Nephron progenitor cell (in vitro differentiated cells): ENCODE results near the gene PTPRK.
A peak's percentile ranks its signal among the peaks of the same experiment; 100 is the strongest.
"Not testable (repeated sequence)": the region's sequence is repeated elsewhere in the genome, so short reads cannot be mapped to it uniquely, and the experiment has no call there.

ENCODE experiments used
- DNase-seq: peaks from one replicate; pipeline ENCODE4 v3.0.0; 2021
- H3K27ac Mint-ChIP-seq: 2 replicates; pipeline ENCODE4 v1.8.0; 2021; ENCODE audit warnings: mild to moderate bottlenecking, moderate library complexity, mixed read lengths
- H3K27me3 Mint-ChIP-seq: 2 replicates; pipeline ENCODE4 v1.8.0; 2021; ENCODE audit warnings: mild to moderate bottlenecking, low read depth, mixed read lengths; ENCODE audit not compliant: poor library complexity
- H3K36me3 Mint-ChIP-seq: 2 replicates; pipeline ENCODE4 v1.8.0; 2021; ENCODE audit warnings: low read depth, mixed read lengths
- H3K4me1 Mint-ChIP-seq: 2 replicates; pipeline ENCODE4 v1.8.0; 2021; ENCODE audit warnings: mixed read lengths
- H3K4me3 Mint-ChIP-seq: 2 replicates; pipeline ENCODE4 v1.8.0; 2021; ENCODE audit warnings: mild to moderate bottlenecking, moderate library complexity, mixed read lengths
- H3K9me3 Mint-ChIP-seq: 2 replicates; pipeline ENCODE4 v1.8.0; 2021; ENCODE audit warnings: mild to moderate bottlenecking, moderate library complexity, mixed read lengths
- CTCF ChIP-seq: fragments of 200-600 bp; sonication (generic); IDR thresholded peaks from 2 replicates; pipeline ENCODE4 v1.5.0; 2021; ENCODE audit warnings: antibody characterized with exemption

Gene PTPRK

GRCh38 chr6:127998985-127999384 is 521.4 kb downstream of the PTPRK start:
- no peak for TF ChIP-seq CTCF
- Mint-ChIP-seq H3K27ac (peak overlapping the region; percentile 84), H3K27me3 (no peaks in the 10 kb centered on the region), H3K9me3 (no peaks in the 10 kb centered on the region), H3K4me1 (peaks cover 19% of the 10 kb centered on the region), H3K36me3 (peaks cover 5% of the 10 kb centered on the region), H3K4me3 (no peak overlapping the region)
- no peak for DNase-seq

- H3K27me3 Mint-ChIP-seq = no peaks in the 10 kb centered on the region
- H3K4me3 Mint-ChIP-seq = no peak overlapping the region
- peaks cover 5% of the 10 kb centered on the region for H3K36me3 Mint-ChIP-seq
- no peaks in the 10 kb centered on the region for H3K9me3 Mint-ChIP-seq
- peaks cover 19% of the 10 kb centered on the region for H3K4me1 Mint-ChIP-seq
- TF ChIP-seq CTCF = no peak
- H3K27ac Mint-ChIP-seq = peak overlapping the region; percentile 33
- no peak for DNase-seq
Measured at GRCh38 chr6:127997496-127998164, 522.8 kb downstream of the PTPRK start.

DNA sequence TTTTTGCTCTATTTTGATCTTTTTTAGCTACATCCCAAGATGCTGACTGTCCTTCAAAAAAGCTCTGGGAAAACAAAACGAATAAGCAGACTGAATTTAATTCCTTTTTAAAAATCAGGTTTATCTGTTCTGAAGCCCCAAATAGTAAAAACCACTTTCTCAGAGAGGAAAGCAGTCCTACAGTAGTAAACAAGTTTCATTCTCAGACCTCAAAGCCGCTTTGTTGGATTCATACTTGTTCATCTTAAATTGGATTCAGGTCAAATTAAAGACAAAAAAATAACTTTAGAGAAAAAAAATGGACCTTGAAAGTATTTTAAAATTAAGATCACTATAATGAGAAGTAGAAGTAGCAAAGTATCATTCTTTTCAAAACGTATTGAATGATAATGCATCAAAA is 523.5 kb downstream of the PTPRK start:
- Mint-ChIP-seq H3K9me3 (no peaks in the 10 kb centered on the region), H3K4me3 (no peak overlapping the region), H3K4me1 (peaks cover 19% of the 10 kb centered on the region), H3K27ac (no peak overlapping the region), H3K27me3 (no peaks in the 10 kb centered on the region), H3K36me3 (peaks cover 5% of the 10 kb centered on the region)
- no peak for DNase-seq
- no peak for TF ChIP-seq CTCF

DNA sequence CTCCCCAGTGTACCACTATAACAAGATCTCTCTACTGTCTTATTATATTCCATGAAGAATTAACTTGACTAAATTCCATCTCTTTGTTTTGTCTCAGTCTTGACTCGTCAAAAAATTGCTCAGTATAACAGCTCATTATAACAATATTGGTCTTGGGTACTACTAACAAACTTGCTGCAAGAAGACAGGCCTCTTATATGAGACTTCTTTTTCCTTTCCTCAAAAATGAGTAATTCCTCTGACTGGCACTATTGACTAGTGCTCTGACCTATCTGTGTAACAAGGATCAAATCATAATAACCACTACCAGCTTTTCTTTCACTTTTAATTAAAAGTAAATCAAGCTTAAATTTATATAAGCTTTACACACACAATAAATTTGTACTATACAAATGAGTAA is 528.3 kb downstream of the PTPRK start:
- H3K4me3 Mint-ChIP-seq = no peak overlapping the region
- TF ChIP-seq CTCF = no peak
- DNase-seq = no peak
- no peak overlapping the region for H3K27ac Mint-ChIP-seq
- peaks cover 12% of the 10 kb centered on the region for H3K36me3 Mint-ChIP-seq
- H3K27me3 Mint-ChIP-seq = no peaks in the 10 kb centered on the region
- peaks cover 5% of the 10 kb centered on the region for H3K4me1 Mint-ChIP-seq
- no peaks in the 10 kb centered on the region for H3K9me3 Mint-ChIP-seq

- DNase-seq = no peak
- Mint-ChIP-seq H3K4me3 (no peak overlapping the region), H3K27me3 (no peaks in the 10 kb centered on the region), H3K27ac (peak overlapping the region; percentile 66), H3K9me3 (no peaks in the 10 kb centered on the region), H3K4me1 (peaks cover 5% of the 10 kb centered on the region), H3K36me3 (peaks cover 12% of the 10 kb centered on the region)
- no peak for TF ChIP-seq CTCF
Measured at GRCh38 chr6:127990074-127990473, 530.3 kb downstream of the PTPRK start.

DNA sequence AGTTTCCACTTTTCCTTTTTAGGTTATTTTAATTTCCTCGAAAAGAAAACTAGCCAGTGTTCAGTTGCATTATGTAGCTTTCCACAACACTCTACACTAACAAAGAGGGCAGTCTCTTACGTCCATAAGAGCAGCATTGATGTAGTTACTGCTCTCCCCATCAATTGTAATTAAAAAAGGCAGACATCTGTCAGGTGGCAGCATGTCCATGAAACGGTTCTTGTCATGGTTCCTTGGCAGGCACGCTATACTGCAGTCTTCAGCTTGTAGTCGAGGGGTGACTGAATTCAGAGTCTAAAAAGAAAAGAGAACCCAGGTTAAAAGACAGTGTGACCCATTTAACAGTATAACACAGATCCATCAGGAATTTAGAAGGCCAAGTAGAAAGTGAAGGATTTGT is 539.4 kb downstream of the PTPRK start:
- no peaks in the 10 kb centered on the region for H3K9me3 Mint-ChIP-seq
- no peaks in the 10 kb centered on the region for H3K4me1 Mint-ChIP-seq
- H3K27ac Mint-ChIP-seq = peak overlapping the region; percentile 55
- H3K27me3 Mint-ChIP-seq = no peaks in the 10 kb centered on the region
- DNase-seq = no peak
- no peak overlapping the region for H3K4me3 Mint-ChIP-seq
- peaks cover 79% of the 10 kb centered on the region for H3K36me3 Mint-ChIP-seq
- TF ChIP-seq CTCF = no peak

DNA sequence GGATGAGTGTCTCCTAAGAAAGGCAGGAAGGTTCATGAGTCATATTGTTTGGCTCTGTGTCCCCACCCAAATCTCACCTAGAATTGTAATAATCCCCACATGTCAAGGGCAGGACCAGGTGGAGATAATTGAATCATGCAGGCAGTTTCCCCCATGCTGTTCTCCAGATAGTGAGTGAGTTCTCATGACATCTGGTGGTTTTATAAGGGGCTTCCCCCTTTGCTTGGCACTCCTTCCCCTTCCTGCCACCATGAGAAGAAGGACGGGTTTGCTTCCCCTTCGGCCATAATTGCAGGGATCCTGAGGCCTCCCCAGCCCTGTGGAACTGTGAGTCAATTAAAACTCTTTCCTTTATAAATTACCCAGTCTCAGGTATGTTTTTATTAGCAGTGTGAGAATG is 542.2 kb downstream of the PTPRK start:
- not testable (repeated sequence) for H3K9me3 Mint-ChIP-seq, DNase-seq, H3K27ac Mint-ChIP-seq, H3K4me1 Mint-ChIP-seq, H3K27me3 Mint-ChIP-seq, H3K4me3 Mint-ChIP-seq
- peaks cover 81% of the 10 kb centered on the region for H3K36me3 Mint-ChIP-seq
